ENCODE data around the gene SH3PXD2A.

The SH3PXD2A gene

GRCh38 chr10:103708627-103709288 lies 146.6 kb downstream of the SH3PXD2A start:
- no peak overlapping the region for H3K4me3 ChIP-seq (ENCODE audit: low read depth, low read length)
- no peak for TF ChIP-seq CTCF (IDR thresholded peaks at IDR 0.05; ENCODE audit: low read depth, low read length)

- H3K4me3 ChIP-seq (ENCODE audit: low read depth, low read length), result no peak overlapping the region
- no peak for TF ChIP-seq CTCF (IDR thresholded peaks at IDR 0.05; ENCODE audit: low read depth, low read length)
Measured at GRCh38 chr10:103707956-103708626, 147.3 kb downstream of the SH3PXD2A start.

- no peak for TF ChIP-seq CTCF (IDR thresholded peaks at IDR 0.05; ENCODE audit: low read depth, low read length)
- no peak overlapping the region for H3K4me3 ChIP-seq (ENCODE audit: low read depth, low read length)
Measured at GRCh38 chr10:103706762-103707161, 148.6 kb downstream of the SH3PXD2A start.

GRCh38 chr10:103706047-103706446 lies 149.3 kb downstream of the SH3PXD2A start:
- H3K4me3 ChIP-seq (ENCODE audit: low read depth, low read length), result no peak overlapping the region
- TF ChIP-seq CTCF (IDR thresholded peaks at IDR 0.05; ENCODE audit: low read depth, low read length), result no peak

GRCh38 chr10:103703941-103704919 lies 151.1 kb downstream of the SH3PXD2A start:
- TF ChIP-seq CTCF (IDR thresholded peaks at IDR 0.05; ENCODE audit: low read depth, low read length), result no peak
- H3K4me3 ChIP-seq (ENCODE audit: low read depth, low read length), result no peak overlapping the region

- H3K4me3 ChIP-seq (ENCODE audit: low read depth, low read length), result no peak overlapping the region
Measured at GRCh38 chr10:103701380-103702222, 153.8 kb downstream of the SH3PXD2A start.

More at GRCh38 chr10:103701380-103702222, 153.8 kb downstream of the SH3PXD2A start:
- no peak for TF ChIP-seq CTCF (IDR thresholded peaks at IDR 0.05; ENCODE audit: low read depth, low read length)
